ENCODE data around the gene NGEF. TPM values are rescaled to one million over a fixed set of nuclear protein-coding genes. Genes with fewer than 3 reads are reported as not detected.

Gene NGEF
- total and polyA plus RNA-seq, 2 donors (not counting 1 experiment from before 2014, with no cell fraction given): under 0.01 to 0.24 TPM

DNA sequence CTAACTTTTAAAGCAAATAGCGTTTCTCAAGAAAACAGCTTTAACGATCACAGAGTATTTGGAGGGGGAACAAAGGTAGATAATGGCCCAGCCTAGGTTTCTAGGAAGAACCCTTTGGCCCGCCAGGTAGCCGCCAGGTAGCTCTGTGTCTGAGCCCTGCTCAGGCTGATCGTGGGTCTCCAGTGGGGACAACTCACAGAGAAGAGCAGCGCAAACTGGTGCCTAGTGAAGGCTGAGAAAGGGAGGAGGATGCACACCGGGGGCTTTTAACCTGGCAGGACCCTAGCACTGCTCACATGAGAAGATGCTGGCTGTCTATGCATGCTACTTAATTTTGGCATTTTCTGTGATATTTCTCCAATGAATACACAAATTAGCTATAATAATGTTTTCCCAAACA lies 5.8 kb downstream of the NGEF start:
- H3K36me3 ChIP-seq (ENCODE audit: control insufficient read depth, insufficient read depth, low read length): no peaks in the 10 kb centered on the region
- H3K9me3 ChIP-seq (ENCODE audit: control insufficient read depth, insufficient read depth, low read depth, low read length): no peaks in the 10 kb centered on the region
- H3K27ac ChIP-seq (ENCODE audit: insufficient read depth, low read length): no peak overlapping the region
- H3K4me3 ChIP-seq (replicated peaks in 1 of 4; ENCODE audit: control extremely low read depth in 1 of 4, insufficient read depth in 1 of 4, low read depth in 3 of 4, low read length in 4 of 4): no peak overlapping the region
- DNase-seq (ENCODE audit: low read depth in 2 of 2): no peak
- no peak overlapping the region for H3K4me2 ChIP-seq (ENCODE audit: extremely low read depth, insufficient read depth, low read length)
- H3K27me3 ChIP-seq (ENCODE audit: control insufficient read depth, insufficient read depth, low read length): peaks cover 5% of the 10 kb centered on the region
- no peaks in the 10 kb centered on the region for H4K20me1 ChIP-seq (ENCODE audit: control insufficient read depth, extremely low read depth, insufficient read depth, low read length)
- H3K79me2 ChIP-seq (ENCODE audit: control insufficient read depth, insufficient read depth, low read length): no peaks in the 10 kb centered on the region
- no peak overlapping the region for H3K9ac ChIP-seq (ENCODE audit: insufficient read depth, low read length)
- TF ChIP-seq, protein P1, sequence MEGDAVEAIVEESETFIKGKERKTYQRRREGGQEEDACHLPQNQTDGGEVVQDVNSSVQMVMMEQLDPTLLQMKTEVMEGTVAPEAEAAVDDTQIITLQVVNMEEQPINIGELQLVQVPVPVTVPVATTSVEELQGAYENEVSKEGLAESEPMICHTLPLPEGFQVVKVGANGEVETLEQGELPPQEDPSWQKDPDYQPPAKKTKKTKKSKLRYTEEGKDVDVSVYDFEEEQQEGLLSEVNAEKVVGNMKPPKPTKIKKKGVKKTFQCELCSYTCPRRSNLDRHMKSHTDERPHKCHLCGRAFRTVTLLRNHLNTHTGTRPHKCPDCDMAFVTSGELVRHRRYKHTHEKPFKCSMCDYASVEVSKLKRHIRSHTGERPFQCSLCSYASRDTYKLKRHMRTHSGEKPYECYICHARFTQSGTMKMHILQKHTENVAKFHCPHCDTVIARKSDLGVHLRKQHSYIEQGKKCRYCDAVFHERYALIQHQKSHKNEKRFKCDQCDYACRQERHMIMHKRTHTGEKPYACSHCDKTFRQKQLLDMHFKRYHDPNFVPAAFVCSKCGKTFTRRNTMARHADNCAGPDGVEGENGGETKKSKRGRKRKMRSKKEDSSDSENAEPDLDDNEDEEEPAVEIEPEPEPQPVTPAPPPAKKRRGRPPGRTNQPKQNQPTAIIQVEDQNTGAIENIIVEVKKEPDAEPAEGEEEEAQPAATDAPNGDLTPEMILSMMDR (conservative IDR thresholded peaks at IDR 0.05 in 1 of 2, IDR thresholded peaks at IDR 0.05 in 1 of 2; ENCODE audit: low read depth in 1 of 2, low read length in 2 of 2): no peak
- no peak for TF ChIP-seq EZH2 (IDR thresholded peaks at IDR 0.05; ENCODE audit: low read length, missing control alignments)
- H3K4me1 ChIP-seq (ENCODE audit: control insufficient read depth, extremely low read depth, insufficient read depth, low read length): no peaks in the 10 kb centered on the region
- H2AFZ ChIP-seq (ENCODE audit: low read length): no peak overlapping the region

DNA sequence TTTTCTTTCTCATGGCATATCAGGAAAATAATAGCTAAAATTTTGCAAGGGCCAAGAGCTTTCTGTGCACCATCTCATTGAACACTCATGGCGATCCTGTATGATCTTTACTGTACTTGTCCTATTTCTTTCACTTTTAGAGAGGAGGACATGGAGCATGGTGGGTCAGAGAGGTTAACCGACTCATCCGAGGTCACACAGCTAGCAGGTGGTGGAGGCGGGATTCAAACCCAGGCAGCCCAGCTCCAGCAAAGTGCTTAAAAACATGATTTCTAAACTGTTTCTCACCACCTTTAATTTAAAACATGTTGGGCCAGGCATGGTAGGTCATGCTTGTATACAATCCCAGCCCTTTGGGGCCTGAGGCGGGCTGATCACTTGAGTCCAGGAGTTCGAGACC lies 6.4 kb downstream of the NGEF start:
- H3K4me2 ChIP-seq (ENCODE audit: extremely low read depth, insufficient read depth, low read length): no peak overlapping the region
- H3K27me3 ChIP-seq (ENCODE audit: control insufficient read depth, insufficient read depth, low read length): peaks cover 5% of the 10 kb centered on the region
- no peaks in the 10 kb centered on the region for H3K79me2 ChIP-seq (ENCODE audit: control insufficient read depth, insufficient read depth, low read length)
- H4K20me1 ChIP-seq (ENCODE audit: control insufficient read depth, extremely low read depth, insufficient read depth, low read length): no peaks in the 10 kb centered on the region
- H3K9ac ChIP-seq (ENCODE audit: insufficient read depth, low read length): no peak overlapping the region
- H3K27ac ChIP-seq (ENCODE audit: insufficient read depth, low read length): no peak overlapping the region
- H3K4me1 ChIP-seq (ENCODE audit: control insufficient read depth, extremely low read depth, insufficient read depth, low read length): no peaks in the 10 kb centered on the region
- no peaks in the 10 kb centered on the region for H3K36me3 ChIP-seq (ENCODE audit: control insufficient read depth, insufficient read depth, low read length)
- H3K4me3 ChIP-seq (replicated peaks in 1 of 4; ENCODE audit: control extremely low read depth in 1 of 4, insufficient read depth in 1 of 4, low read depth in 3 of 4, low read length in 4 of 4): no peak overlapping the region
- H2AFZ ChIP-seq (ENCODE audit: low read length): no peak overlapping the region
- no peak for DNase-seq (ENCODE audit: low read depth in 2 of 2)
- no peaks in the 10 kb centered on the region for H3K9me3 ChIP-seq (ENCODE audit: control insufficient read depth, insufficient read depth, low read depth, low read length)
- TF ChIP-seq, protein P1 (conservative IDR thresholded peaks at IDR 0.05 in 1 of 2, IDR thresholded peaks at IDR 0.05 in 1 of 2; ENCODE audit: low read depth in 1 of 2, low read length in 2 of 2): no peak
- TF ChIP-seq EZH2 (IDR thresholded peaks at IDR 0.05; ENCODE audit: low read length, missing control alignments): no peak

DNA sequence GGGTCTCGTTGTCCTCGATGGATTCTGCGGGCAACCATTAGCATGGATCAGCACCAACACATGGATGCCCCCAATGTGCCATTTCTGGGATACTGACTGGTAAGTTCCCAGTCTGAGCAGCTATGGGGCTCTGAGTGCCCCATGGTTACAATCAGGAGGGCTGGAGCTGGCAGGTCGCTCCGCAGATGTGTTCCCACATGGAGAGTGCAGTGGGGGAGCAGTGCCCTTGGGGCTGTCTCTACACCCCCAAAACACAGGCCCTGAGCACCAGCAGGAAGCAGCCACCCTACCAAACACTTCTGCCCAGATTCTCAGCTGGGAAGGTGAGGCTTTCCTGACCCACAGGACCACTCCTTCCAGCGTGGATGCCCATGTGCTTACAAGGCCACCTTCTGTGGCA lies 8.0 kb downstream of the NGEF start:
- TF ChIP-seq, protein P1 (conservative IDR thresholded peaks at IDR 0.05 in 1 of 2, IDR thresholded peaks at IDR 0.05 in 1 of 2; ENCODE audit: low read depth in 1 of 2, low read length in 2 of 2): no peak
- TF ChIP-seq EZH2 (IDR thresholded peaks at IDR 0.05; ENCODE audit: low read length, missing control alignments): peak; percentile 28
- H3K36me3 ChIP-seq (ENCODE audit: control insufficient read depth, insufficient read depth, low read length): no peaks in the 10 kb centered on the region
- peaks cover 5% of the 10 kb centered on the region for H3K27me3 ChIP-seq (ENCODE audit: control insufficient read depth, insufficient read depth, low read length)
- no peaks in the 10 kb centered on the region for H3K9me3 ChIP-seq (ENCODE audit: control insufficient read depth, insufficient read depth, low read depth, low read length)
- no peak overlapping the region for H2AFZ ChIP-seq (ENCODE audit: low read length)
- no peaks in the 10 kb centered on the region for H3K79me2 ChIP-seq (ENCODE audit: control insufficient read depth, insufficient read depth, low read length)
- H4K20me1 ChIP-seq (ENCODE audit: control insufficient read depth, extremely low read depth, insufficient read depth, low read length): no peaks in the 10 kb centered on the region
- no peak overlapping the region for H3K9ac ChIP-seq (ENCODE audit: insufficient read depth, low read length)
- no peak overlapping the region for H3K4me2 ChIP-seq (ENCODE audit: extremely low read depth, insufficient read depth, low read length)
- DNase-seq (ENCODE audit: low read depth in 2 of 2): no peak
- H3K4me3 ChIP-seq (replicated peaks in 1 of 4; ENCODE audit: control extremely low read depth in 1 of 4, insufficient read depth in 1 of 4, low read depth in 3 of 4, low read length in 4 of 4): no peak overlapping the region
- H3K4me1 ChIP-seq (ENCODE audit: control insufficient read depth, extremely low read depth, insufficient read depth, low read length): no peaks in the 10 kb centered on the region
- no peak overlapping the region for H3K27ac ChIP-seq (ENCODE audit: insufficient read depth, low read length)

Data from fibroblast of lung (primary cell).